ENCODE measurements around the gene ALOX12B.

Gene ALOX12B

GRCh38 chr17:8052256-8053252, 35.0 kb downstream of the ALOX12B start:
- no peak overlapping the region for H3K27ac Mint-ChIP-seq
- no peak overlapping the region for H3K4me3 Mint-ChIP-seq
- peaks cover 21% of the 10 kb centered on the region for H3K4me1 Mint-ChIP-seq

GRCh38 chr17:8051831-8052230, 35.7 kb downstream of the ALOX12B start:
- ATAC-seq, result no peak
- Mint-ChIP-seq H3K4me3 (no peak overlapping the region), H3K27ac (no peak overlapping the region), H3K4me1 (peaks cover 14% of the 10 kb centered on the region), H3K36me3 (no peaks in the 10 kb centered on the region), H3K9me3 (no peaks in the 10 kb centered on the region), H3K27me3 (peaks cover 2% of the 10 kb centered on the region)

More at GRCh38 chr17:8052256-8053252, 35.0 kb downstream of the ALOX12B start:
- no peaks in the 10 kb centered on the region for H3K27me3 Mint-ChIP-seq
- ATAC-seq, result no peak
- H3K36me3 Mint-ChIP-seq, result no peaks in the 10 kb centered on the region
- H3K9me3 Mint-ChIP-seq, result no peaks in the 10 kb centered on the region

GRCh38 chr17:8048736-8049135, 38.8 kb downstream of the ALOX12B start:
- no peak overlapping the region for H3K4me3 Mint-ChIP-seq
- no peaks in the 10 kb centered on the region for H3K36me3 Mint-ChIP-seq
- ATAC-seq, result no peak
- H3K4me1 Mint-ChIP-seq, result no peaks in the 10 kb centered on the region
- no peaks in the 10 kb centered on the region for H3K9me3 Mint-ChIP-seq
- no peak overlapping the region for H3K27ac Mint-ChIP-seq
- H3K27me3 Mint-ChIP-seq, result peaks cover 28% of the 10 kb centered on the region

- H3K9me3 Mint-ChIP-seq, result no peaks in the 10 kb centered on the region
- ATAC-seq, result no peak
- no peaks in the 10 kb centered on the region for H3K36me3 Mint-ChIP-seq
- no peaks in the 10 kb centered on the region for H3K4me1 Mint-ChIP-seq
- H3K27ac Mint-ChIP-seq, result no peak overlapping the region
- peaks cover 33% of the 10 kb centered on the region for H3K27me3 Mint-ChIP-seq
- H3K4me3 Mint-ChIP-seq, result no peak overlapping the region
Measured at GRCh38 chr17:8048236-8048635, 39.3 kb downstream of the ALOX12B start.

- Mint-ChIP-seq H3K36me3 (no peaks in the 10 kb centered on the region), H3K9me3 (no peaks in the 10 kb centered on the region), H3K27me3 (peaks cover 38% of the 10 kb centered on the region), H3K27ac (no peak overlapping the region), H3K4me1 (no peaks in the 10 kb centered on the region), H3K4me3 (no peak overlapping the region)
- no peak for ATAC-seq
Measured at GRCh38 chr17:8047769-8048110, 39.8 kb downstream of the ALOX12B start.

- no peaks in the 10 kb centered on the region for H3K4me1 Mint-ChIP-seq
- H3K4me3 Mint-ChIP-seq, result no peak overlapping the region
- no peaks in the 10 kb centered on the region for H3K36me3 Mint-ChIP-seq
- no peaks in the 10 kb centered on the region for H3K9me3 Mint-ChIP-seq
- H3K27me3 Mint-ChIP-seq, result peaks cover 39% of the 10 kb centered on the region
- ATAC-seq, result no peak
- no peak overlapping the region for H3K27ac Mint-ChIP-seq
Measured at GRCh38 chr17:8046929-8047768, 40.4 kb downstream of the ALOX12B start.

GRCh38 chr17:8046306-8046928, 41.1 kb downstream of the ALOX12B start:
- Mint-ChIP-seq H3K36me3 (no peaks in the 10 kb centered on the region), H3K27me3 (peaks cover 41% of the 10 kb centered on the region), H3K4me3 (no peak overlapping the region), H3K9me3 (no peaks in the 10 kb centered on the region), H3K27ac (no peak overlapping the region), H3K4me1 (no peaks in the 10 kb centered on the region)
- no peak for ATAC-seq

- H3K36me3 Mint-ChIP-seq, result no peaks in the 10 kb centered on the region
- no peak overlapping the region for H3K27ac Mint-ChIP-seq
- H3K4me1 Mint-ChIP-seq, result no peaks in the 10 kb centered on the region
- H3K4me3 Mint-ChIP-seq, result no peak overlapping the region
- no peak for ATAC-seq
- H3K27me3 Mint-ChIP-seq, result peaks cover 54% of the 10 kb centered on the region
- no peaks in the 10 kb centered on the region for H3K9me3 Mint-ChIP-seq
Measured at GRCh38 chr17:8044819-8045810, 42.4 kb downstream of the ALOX12B start.

GRCh38 chr17:8041979-8042378, 45.5 kb downstream of the ALOX12B start:
- Mint-ChIP-seq H3K9me3 (no peaks in the 10 kb centered on the region), H3K4me1 (peaks cover 10% of the 10 kb centered on the region), H3K27me3 (peaks cover 83% of the 10 kb centered on the region), H3K4me3 (no peak overlapping the region), H3K36me3 (no peaks in the 10 kb centered on the region), H3K27ac (no peak overlapping the region)
- ATAC-seq, result no peak

- no peaks in the 10 kb centered on the region for H3K9me3 Mint-ChIP-seq
- H3K4me1 Mint-ChIP-seq, result peaks cover 10% of the 10 kb centered on the region
- H3K4me3 Mint-ChIP-seq, result no peak overlapping the region
- peaks cover 78% of the 10 kb centered on the region for H3K27me3 Mint-ChIP-seq
- H3K27ac Mint-ChIP-seq, result no peak overlapping the region
- H3K36me3 Mint-ChIP-seq, result no peaks in the 10 kb centered on the region
- no peak for ATAC-seq
Measured at GRCh38 chr17:8041249-8041928, 46.1 kb downstream of the ALOX12B start.

GRCh38 chr17:8039611-8040168, 47.8 kb downstream of the ALOX12B start:
- Mint-ChIP-seq H3K27me3 (peaks cover 62% of the 10 kb centered on the region), H3K36me3 (no peaks in the 10 kb centered on the region), H3K9me3 (no peaks in the 10 kb centered on the region), H3K4me3 (no peak overlapping the region), H3K27ac (no peak overlapping the region), H3K4me1 (peaks cover 10% of the 10 kb centered on the region)
- peak; percentile 8 for ATAC-seq

- Mint-ChIP-seq H3K36me3 (no peaks in the 10 kb centered on the region), H3K27ac (no peak within 1 kb of the TSS), H3K27me3 (peaks cover 59% of the 10 kb centered on the region), H3K4me3 (no peak within 1 kb of the TSS), H3K9me3 (no peaks in the 10 kb centered on the region), H3K4me1 (peaks cover 10% of the 10 kb centered on the region)
- peak; percentile 41 for ATAC-seq
Measured at GRCh38 chr17:8038954-8039610, 48.4 kb downstream of the ALOX12B start, which contains the start of gene ALOX15B. ALOX15B (plus strand) TSS chr17:8039059; CDS start chr17:8039156, 97 bp downstream.

GRCh38 chr17:8032442-8032841, 55.1 kb downstream of the ALOX12B start:
- no peak overlapping the region for H3K4me3 Mint-ChIP-seq
- ATAC-seq, result no peak
- H3K36me3 Mint-ChIP-seq, result no peaks in the 10 kb centered on the region
- peaks cover 55% of the 10 kb centered on the region for H3K27me3 Mint-ChIP-seq
- peaks cover 4% of the 10 kb centered on the region for H3K4me1 Mint-ChIP-seq
- no peaks in the 10 kb centered on the region for H3K9me3 Mint-ChIP-seq
- H3K27ac Mint-ChIP-seq, result no peak overlapping the region

Measured in stimulated activated memory B cell treated with anti-CD40 and anti-IgM and Interleukin-4, amounts not matched to agents 10 μg/mL and 1 μg/mL and 100 μg/mL, for 72 hours (primary cell).